Kidney epithelial cell (primary cell): ENCODE measurements around the gene DNAH11. TPM values are rescaled to one million over a fixed set of nuclear protein-coding genes. Genes with fewer than 3 reads are reported as not detected.

Source experiments
- DNase-seq: peaks from one replicate; pipeline ENCODE4 v3.0.0-alpha.2; 2010; ENCODE audit warnings: low read depth
- H3K27me3 ChIP-seq: 2 replicates; pipeline ENCODE4 v1.6.0; 2011; ENCODE audit warnings: low read length; ENCODE audit not compliant: control insufficient read depth, insufficient read depth
- H3K36me3 ChIP-seq: 2 replicates; pipeline ENCODE4 v1.5.1; 2011; ENCODE audit warnings: low read length; ENCODE audit not compliant: control insufficient read depth, insufficient read depth
- H3K4me3 ChIP-seq: 2 replicates; pipeline ENCODE4 v1.5.1; 2011; ENCODE audit warnings: low read depth, mild to moderate bottlenecking, control low read depth, low read length
- CTCF ChIP-seq: IDR thresholded peaks from 2 replicates; pipeline ENCODE4 v1.5.1; 2011; ENCODE audit warnings: mild to moderate bottlenecking, moderate library complexity, low read length, control low read depth, inconsistent platforms; ENCODE audit not compliant: insufficient read depth, poor library complexity, severe bottlenecking
- total RNA-seq: library from RNA; depleted of rRNA; stranded (reverse); fragments of >200 nt; gene quantifications from 2 replicates; pipeline ENCODE4 v1.2.3, GENCODE V29; 2015

Gene DNAH11
- total RNA-seq, 1 donor from 2014 or later: not detected

DNA sequence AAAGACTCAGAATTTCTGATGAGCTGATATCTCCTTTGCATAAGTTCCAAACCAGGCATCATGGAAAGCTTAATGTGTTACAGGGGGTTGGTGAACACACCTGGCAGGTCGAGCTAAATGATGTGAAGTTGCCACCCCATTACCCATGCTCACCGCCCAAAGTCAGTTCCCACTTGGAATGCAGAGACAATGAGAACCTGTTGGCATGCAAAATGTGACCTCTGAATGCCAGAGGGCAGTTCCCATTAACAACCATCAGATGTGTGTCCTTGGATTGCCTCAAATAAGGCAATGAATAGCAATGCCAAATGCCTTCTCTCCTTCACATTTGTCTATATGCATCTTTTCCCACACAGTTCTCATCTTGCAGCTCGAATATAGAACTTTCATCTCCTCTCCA is 212.1 kb downstream of the DNAH11 start:
- H3K27me3 ChIP-seq: no peaks in the 10 kb centered on the region
- H3K36me3 ChIP-seq: no peaks in the 10 kb centered on the region
- DNase-seq: no peak
- H3K4me3 ChIP-seq: no peak overlapping the region
- TF ChIP-seq CTCF: no peak

DNA sequence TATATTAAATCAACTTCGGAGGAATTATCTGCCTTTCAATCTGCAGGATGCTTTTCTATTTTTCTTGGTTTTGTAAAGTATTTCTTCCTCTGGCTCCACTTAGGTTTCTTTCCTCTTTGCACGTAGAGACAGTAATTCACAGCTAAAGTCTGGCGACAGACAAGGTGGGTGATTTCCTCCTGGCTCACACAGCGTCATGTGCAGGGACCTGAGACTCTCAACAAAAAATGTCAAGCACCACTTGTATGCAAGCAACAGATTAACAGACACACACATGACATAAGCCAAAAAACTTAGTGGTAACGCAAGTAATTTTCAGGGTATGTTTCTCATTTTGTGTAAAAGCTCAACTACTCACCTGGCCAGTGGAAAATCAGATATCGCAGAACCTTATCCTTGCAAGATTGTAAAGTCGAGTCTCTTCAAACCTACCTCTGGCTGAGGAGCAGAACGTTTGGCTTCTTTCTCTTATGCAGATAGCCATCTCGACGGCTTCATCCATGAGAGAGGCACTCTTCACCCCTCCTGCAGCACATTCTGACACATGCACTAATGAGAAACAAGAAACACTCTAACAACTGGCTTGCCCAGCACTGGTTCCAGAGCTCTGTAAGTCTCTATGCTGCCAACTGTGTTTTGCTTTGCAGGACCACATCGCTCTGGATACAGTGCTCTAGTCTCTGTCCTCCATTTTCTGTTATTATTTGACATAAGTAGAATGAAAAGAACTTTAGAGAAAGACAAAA is 214.9 kb downstream of the DNAH11 start:
- Histone ChIP-seq H3K4me3 (no peak overlapping the region), H3K27me3 (no peaks in the 10 kb centered on the region), H3K36me3 (no peaks in the 10 kb centered on the region)
- DNase-seq: no peak
- no peak for TF ChIP-seq CTCF

DNA sequence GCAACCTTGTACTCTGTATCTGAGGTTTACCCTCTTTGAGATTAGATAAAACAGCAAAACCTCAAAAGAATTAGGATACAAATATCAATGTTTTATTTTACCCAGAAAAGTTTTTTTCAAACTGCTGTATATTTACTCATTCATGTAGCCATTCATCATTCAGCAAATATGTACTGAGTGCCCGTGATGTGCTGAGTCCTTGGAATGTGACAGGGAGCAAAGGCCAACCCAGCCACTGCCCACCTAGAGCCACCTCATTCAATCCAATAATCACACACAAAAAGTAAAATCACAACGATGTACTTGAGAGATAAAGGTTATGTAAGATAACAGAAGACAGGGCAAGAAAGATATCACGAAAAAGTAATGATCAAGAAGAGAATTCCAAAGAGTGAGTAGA is 215.4 kb downstream of the DNAH11 start:
- Histone ChIP-seq H3K27me3 (no peaks in the 10 kb centered on the region), H3K4me3 (no peak overlapping the region), H3K36me3 (no peaks in the 10 kb centered on the region)
- no peak for DNase-seq
- TF ChIP-seq CTCF: no peak

- DNase-seq: no peak
- Histone ChIP-seq H3K36me3 (no peaks in the 10 kb centered on the region), H3K27me3 (no peaks in the 10 kb centered on the region), H3K4me3 (no peak overlapping the region)
- no peak for TF ChIP-seq CTCF
These were observed 219.6 kb downstream of the DNAH11 start for GRCh38 chr7:21762469-21762868.

DNA sequence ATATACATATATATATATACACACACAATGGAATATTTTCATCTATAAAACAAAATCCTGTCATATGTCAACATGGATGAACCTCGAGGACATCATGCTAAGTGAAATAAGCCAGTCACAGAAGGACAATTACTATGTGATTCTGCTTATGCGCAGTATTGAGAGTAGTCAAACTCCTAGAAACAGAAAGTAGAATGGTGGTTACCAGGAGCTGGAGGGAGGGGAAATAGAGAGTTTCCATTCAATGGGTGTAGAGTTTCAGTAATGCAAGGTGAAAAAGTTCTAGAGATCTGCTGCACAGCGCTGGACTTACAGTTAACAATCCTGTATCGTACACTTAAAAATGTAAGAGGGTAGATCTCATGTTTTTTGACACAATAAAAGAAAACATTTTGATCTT is 221.0 kb downstream of the DNAH11 start:
- no peak for DNase-seq
- Histone ChIP-seq H3K4me3 (no peak overlapping the region), H3K27me3 (no peaks in the 10 kb centered on the region), H3K36me3 (no peaks in the 10 kb centered on the region)
- no peak for TF ChIP-seq CTCF

GRCh38 chr7:21766218-21766617 is 223.4 kb downstream of the DNAH11 start:
- Histone ChIP-seq H3K27me3 (no peaks in the 10 kb centered on the region), H3K36me3 (no peaks in the 10 kb centered on the region), H3K4me3 (no peak overlapping the region)
- DNase-seq: no peak
- no peak for TF ChIP-seq CTCF
